SK-N-SH treated with all-trans-retinoic acid at 6 μM for 48 hours (cell line): ENCODE data around the gene MSN.
A peak's percentile ranks its signal among the peaks of the same experiment; 100 is the strongest.

Source experiments
- ATAC-seq: fragments of 200-7000 bp; cut with Tn5 transposase; 3 replicates; pipeline ENCODE4 v1.9.1; 2020; ENCODE audit warnings: mild to moderate bottlenecking, moderate library complexity
- ARNTL ChIP-seq: fragments of 450-650 bp; formaldehyde crosslinking; IDR thresholded peaks from 2 replicates; pipeline ENCODE4 v1.5.0; 2020; ENCODE audit warnings: low read depth, mild to moderate bottlenecking, moderate library complexity, borderline replicate concordance
- CSDC2 ChIP-seq: fragments of 250-450 bp; sonication (Bioruptor Pico); IDR thresholded peaks from 2 replicates; pipeline ENCODE4 v1.5.0; 2020; ENCODE audit warnings: mild to moderate bottlenecking, moderate library complexity
- ESRRG ChIP-seq: fragments of 250-450 bp; sonication (Bioruptor Pico); IDR thresholded peaks from 2 replicates; pipeline ENCODE4 v1.6.1; 2021; ENCODE audit warnings: mild to moderate bottlenecking
- GLIS3 ChIP-seq: fragments of 250-450 bp; sonication (Bioruptor Pico); IDR thresholded peaks from 2 replicates; pipeline ENCODE4 v1.5.0; 2020; ENCODE audit warnings: mild to moderate bottlenecking, moderate library complexity
- ISL1 ChIP-seq: fragments of 250-450 bp; sonication (Bioruptor Pico); IDR thresholded peaks from 2 replicates; pipeline ENCODE4 v2.1.2; 2022; ENCODE audit warnings: mild to moderate bottlenecking, moderate library complexity
- OSR1 ChIP-seq: fragments of 250-450 bp; sonication (Bioruptor Pico); IDR thresholded peaks from 2 replicates; pipeline ENCODE4 v1.8.0; 2022; ENCODE audit warnings: moderate library complexity, mild to moderate bottlenecking, inconsistent platforms
- PPARA ChIP-seq: fragments of 250-450 bp; sonication (Bioruptor Pico); IDR thresholded peaks from 2 replicates; pipeline ENCODE4 v1.5.0; 2020; ENCODE audit warnings: mild to moderate bottlenecking, borderline replicate concordance
- RARB ChIP-seq: fragments of 250-450 bp; sonication (Bioruptor Pico); IDR thresholded peaks from 2 replicates; pipeline ENCODE4 v1.8.0; 2021; ENCODE audit warnings: mild to moderate bottlenecking, moderate library complexity
- TOX ChIP-seq: fragments of 250-450 bp; sonication (Bioruptor Pico); IDR thresholded peaks from 2 replicates; pipeline ENCODE4 v1.8.0; 2021; ENCODE audit warnings: mild to moderate bottlenecking, moderate library complexity, borderline replicate concordance
- ZC3H10 ChIP-seq: fragments of 250-450 bp; sonication (Bioruptor Pico); IDR thresholded peaks from 2 replicates; pipeline ENCODE4 v1.5.1; 2021; ENCODE audit warnings: mild to moderate bottlenecking, moderate library complexity
- ZFP3 ChIP-seq: fragments of 250-450 bp; sonication (Bioruptor Pico); IDR thresholded peaks from 2 replicates; pipeline ENCODE4 v1.5.0; 2020; ENCODE audit warnings: mild to moderate bottlenecking, moderate library complexity
- ZFP30 ChIP-seq: fragments of 450-650 bp; formaldehyde crosslinking; IDR thresholded peaks from 2 replicates; pipeline ENCODE4 v1.5.0; 2022; ENCODE audit warnings: mild to moderate bottlenecking, moderate library complexity
- ZNF565 ChIP-seq: fragments of 450-650 bp; formaldehyde crosslinking; conservative IDR thresholded peaks from 2 replicates; pipeline ENCODE4 v1.5.0; 2020; ENCODE audit warnings: low read depth, mild to moderate bottlenecking, moderate library complexity
- ZNF70 ChIP-seq: fragments of 450-650 bp; formaldehyde crosslinking; IDR thresholded peaks from 2 replicates; pipeline ENCODE4 v1.5.0; 2020; ENCODE audit warnings: mild to moderate bottlenecking, moderate library complexity
- ZNF8 ChIP-seq: fragments of 450-650 bp; formaldehyde crosslinking; IDR thresholded peaks from 2 replicates; pipeline ENCODE4 v1.5.0; 2020; ENCODE audit warnings: mild to moderate bottlenecking, moderate library complexity
- TF ChIP-seq, protein P1 (sequence below): fragments of 250-450 bp; sonication (Bioruptor Pico); IDR thresholded peaks from 2 replicates; pipeline ENCODE4 v1.5.1; 2021; ENCODE audit warnings: mild to moderate bottlenecking, moderate library complexity
- TF ChIP-seq, protein P2 (sequence below): fragments of 250-450 bp; sonication (Bioruptor Pico); IDR thresholded peaks from 2 replicates; pipeline ENCODE4 v1.5.0; 2020; ENCODE audit warnings: mild to moderate bottlenecking, moderate library complexity
- TF ChIP-seq, protein P3 (sequence below): fragments of 250-450 bp; sonication (Bioruptor Pico); IDR thresholded peaks from 2 replicates; pipeline ENCODE4 v1.5.1; 2020; ENCODE audit warnings: low read depth, mild to moderate bottlenecking, moderate library complexity
- TF ChIP-seq, protein P4 (sequence below): fragments of 250-450 bp; sonication (Bioruptor Pico); IDR thresholded peaks from 2 replicates; pipeline ENCODE4 v1.8.0; 2021; ENCODE audit warnings: low read depth, mild to moderate bottlenecking, moderate library complexity, borderline replicate concordance

MSN gene

DNA sequence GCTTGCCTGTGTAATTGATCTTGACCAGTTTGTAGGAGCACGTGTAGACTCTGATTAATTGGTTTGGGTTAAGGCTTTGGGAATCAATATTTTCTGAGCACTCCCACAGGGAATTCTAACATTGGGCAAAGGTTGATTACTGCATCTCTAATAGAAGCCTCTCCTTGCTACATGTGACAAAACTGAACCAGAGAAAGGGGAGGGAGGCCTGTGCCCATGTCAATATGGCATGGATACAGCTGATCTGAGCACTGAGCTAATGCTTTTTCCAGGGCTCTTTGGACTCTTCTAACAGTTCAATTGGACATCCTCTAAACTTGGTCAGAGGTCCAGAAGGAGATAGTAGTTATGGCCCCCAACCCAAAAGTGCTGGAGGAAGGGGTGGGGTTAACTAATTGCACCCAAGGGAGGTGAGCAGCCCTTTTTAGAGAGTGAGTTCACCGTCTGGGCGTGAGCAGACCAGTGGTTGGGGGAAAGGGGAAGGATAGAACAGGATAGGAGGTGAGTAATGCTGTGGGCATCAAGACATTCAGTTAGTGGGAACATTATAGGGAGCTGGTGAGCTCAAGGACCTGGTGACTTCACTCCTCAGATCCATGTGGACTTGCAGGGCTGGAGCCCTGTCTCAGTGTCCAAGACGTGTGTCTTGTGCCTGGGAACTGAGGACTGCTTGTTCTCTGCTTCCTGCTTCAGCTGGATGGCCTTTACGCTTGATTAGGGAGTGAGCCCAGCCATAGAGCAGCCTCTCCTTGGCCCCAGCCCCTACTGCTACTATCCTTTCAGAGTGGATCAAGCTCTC lies 22.8 kb downstream of the MSN start:
- TF ChIP-seq ISL1 (CRISPR knock-in tag) (no peak), ZNF8 (no peak), ZNF565 (CRISPR knock-in tag) (no peak), CSDC2 (no peak), ARNTL (no peak), RARB (CRISPR knock-in tag) (no peak), ZFP30 (CRISPR knock-in tag) (no peak), ZNF70 (CRISPR knock-in tag) (no peak), ZFP3 (no peak), ZC3H10 (no peak), GLIS3 (CRISPR knock-in tag) (no peak), ESRRG (CRISPR knock-in tag) (no peak)
- TF ChIP-seq, protein P1, sequence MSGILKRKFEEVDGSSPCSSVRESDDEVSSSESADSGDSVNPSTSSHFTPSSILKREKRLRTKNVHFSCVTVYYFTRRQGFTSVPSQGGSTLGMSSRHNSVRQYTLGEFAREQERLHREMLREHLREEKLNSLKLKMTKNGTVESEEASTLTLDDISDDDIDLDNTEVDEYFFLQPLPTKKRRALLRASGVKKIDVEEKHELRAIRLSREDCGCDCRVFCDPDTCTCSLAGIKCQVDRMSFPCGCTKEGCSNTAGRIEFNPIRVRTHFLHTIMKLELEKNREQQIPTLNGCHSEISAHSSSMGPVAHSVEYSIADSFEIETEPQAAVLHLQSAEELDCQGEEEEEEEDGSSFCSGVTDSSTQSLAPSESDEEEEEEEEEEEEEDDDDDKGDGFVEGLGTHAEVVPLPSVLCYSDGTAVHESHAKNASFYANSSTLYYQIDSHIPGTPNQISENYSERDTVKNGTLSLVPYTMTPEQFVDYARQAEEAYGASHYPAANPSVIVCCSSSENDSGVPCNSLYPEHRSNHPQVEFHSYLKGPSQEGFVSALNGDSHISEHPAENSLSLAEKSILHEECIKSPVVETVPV: no peak
- TF ChIP-seq, protein P2, sequence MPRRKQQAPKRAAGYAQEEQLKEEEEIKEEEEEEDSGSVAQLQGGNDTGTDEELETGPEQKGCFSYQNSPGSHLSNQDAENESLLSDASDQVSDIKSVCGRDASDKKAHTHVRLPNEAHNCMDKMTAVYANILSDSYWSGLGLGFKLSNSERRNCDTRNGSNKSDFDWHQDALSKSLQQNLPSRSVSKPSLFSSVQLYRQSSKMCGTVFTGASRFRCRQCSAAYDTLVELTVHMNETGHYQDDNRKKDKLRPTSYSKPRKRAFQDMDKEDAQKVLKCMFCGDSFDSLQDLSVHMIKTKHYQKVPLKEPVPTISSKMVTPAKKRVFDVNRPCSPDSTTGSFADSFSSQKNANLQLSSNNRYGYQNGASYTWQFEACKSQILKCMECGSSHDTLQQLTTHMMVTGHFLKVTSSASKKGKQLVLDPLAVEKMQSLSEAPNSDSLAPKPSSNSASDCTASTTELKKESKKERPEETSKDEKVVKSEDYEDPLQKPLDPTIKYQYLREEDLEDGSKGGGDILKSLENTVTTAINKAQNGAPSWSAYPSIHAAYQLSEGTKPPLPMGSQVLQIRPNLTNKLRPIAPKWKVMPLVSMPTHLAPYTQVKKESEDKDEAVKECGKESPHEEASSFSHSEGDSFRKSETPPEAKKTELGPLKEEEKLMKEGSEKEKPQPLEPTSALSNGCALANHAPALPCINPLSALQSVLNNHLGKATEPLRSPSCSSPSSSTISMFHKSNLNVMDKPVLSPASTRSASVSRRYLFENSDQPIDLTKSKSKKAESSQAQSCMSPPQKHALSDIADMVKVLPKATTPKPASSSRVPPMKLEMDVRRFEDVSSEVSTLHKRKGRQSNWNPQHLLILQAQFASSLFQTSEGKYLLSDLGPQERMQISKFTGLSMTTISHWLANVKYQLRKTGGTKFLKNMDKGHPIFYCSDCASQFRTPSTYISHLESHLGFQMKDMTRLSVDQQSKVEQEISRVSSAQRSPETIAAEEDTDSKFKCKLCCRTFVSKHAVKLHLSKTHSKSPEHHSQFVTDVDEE (CRISPR knock-in tag): no peak
- TF ChIP-seq, protein P3, sequence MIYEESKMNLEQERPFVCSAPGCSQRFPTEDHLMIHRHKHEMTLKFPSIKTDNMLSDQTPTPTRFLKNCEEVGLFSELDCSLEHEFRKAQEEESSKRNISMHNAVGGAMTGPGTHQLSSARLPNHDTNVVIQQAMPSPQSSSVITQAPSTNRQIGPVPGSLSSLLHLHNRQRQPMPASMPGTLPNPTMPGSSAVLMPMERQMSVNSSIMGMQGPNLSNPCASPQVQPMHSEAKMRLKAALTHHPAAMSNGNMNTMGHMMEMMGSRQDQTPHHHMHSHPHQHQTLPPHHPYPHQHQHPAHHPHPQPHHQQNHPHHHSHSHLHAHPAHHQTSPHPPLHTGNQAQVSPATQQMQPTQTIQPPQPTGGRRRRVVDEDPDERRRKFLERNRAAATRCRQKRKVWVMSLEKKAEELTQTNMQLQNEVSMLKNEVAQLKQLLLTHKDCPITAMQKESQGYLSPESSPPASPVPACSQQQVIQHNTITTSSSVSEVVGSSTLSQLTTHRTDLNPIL: no peak
- TF ChIP-seq, protein P4, sequence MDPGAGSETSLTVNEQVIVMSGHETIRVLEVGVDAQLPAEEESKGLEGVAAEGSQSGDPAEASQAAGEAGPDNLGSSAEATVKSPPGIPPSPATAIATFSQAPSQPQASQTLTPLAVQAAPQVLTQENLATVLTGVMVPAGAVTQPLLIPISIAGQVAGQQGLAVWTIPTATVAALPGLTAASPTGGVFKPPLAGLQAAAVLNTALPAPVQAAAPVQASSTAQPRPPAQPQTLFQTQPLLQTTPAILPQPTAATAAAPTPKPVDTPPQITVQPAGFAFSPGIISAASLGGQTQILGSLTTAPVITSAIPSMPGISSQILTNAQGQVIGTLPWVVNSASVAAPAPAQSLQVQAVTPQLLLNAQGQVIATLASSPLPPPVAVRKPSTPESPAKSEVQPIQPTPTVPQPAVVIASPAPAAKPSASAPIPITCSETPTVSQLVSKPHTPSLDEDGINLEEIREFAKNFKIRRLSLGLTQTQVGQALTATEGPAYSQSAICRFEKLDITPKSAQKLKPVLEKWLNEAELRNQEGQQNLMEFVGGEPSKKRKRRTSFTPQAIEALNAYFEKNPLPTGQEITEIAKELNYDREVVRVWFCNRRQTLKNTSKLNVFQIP: no peak
- TF ChIP-seq, all 23 proteins: peak for 0

DNA sequence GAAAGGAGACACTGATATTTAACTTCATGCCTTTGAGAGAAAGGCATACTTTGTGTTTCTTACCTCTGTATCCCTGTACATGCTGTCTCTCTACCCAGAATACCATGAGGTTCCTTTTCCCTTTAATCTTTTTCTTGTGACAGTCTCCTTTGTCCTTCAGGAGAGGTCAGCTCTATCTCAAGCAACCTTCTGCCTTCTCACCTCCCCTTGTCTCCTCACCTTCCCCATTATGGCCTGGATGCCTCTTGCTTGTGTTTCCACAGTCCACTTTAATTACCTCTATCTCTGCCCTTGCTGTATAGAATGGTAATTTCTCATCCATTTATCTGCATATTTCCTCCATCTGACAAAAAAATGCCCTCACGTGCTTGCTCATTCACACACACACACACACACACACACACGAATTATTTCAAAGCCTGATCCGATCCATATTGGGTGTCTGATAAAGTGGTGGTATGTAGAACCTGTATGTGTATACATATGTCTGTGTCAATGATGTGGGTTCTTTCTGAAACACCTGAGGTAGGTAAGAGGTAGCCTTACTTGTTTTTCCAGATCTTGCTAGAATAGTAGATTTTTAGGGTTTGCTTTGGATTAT lies 28.5 kb downstream of the MSN start:
- TF ChIP-seq ZNF70 (CRISPR knock-in tag) (no peak), ZNF8 (no peak), PPARA (CRISPR knock-in tag) (no peak), GLIS3 (CRISPR knock-in tag) (no peak), ZFP30 (CRISPR knock-in tag) (no peak), OSR1 (CRISPR knock-in tag) (no peak), ZC3H10 (no peak), ZFP3 (no peak), TOX (no peak)
- TF ChIP-seq, protein P4: no peak
- TF ChIP-seq, protein P1: no peak
- TF ChIP-seq, protein P3: no peak
- TF ChIP-seq, protein P2 (CRISPR knock-in tag): no peak
- ATAC-seq: no peak

More for the DNA sequence above, 22.8 kb downstream of the MSN start:
- ATAC-seq: peak; percentile 73; the same call in 2 of the 3 replicates
